Calu3 (cell line): Measurements from ENCODE around the gene ZDHHC4. TPM values are rescaled to one million over a fixed set of nuclear protein-coding genes. Genes with fewer than 3 reads are reported as not detected.

Experiments used
- BruUV-seq: library from RNA; stranded (reverse); fragments of 400-500 nt; replicated peaks from 2 replicates; lab custom pipeline; 2021; lab: Mats Ljungman, UMichigan
- CTCF ChIA-PET: fragments of 300-600 bp; sonication (Branson Sonifier 250); formaldehyde crosslinking; loops from one replicate; lab custom pipeline; 2022; ENCODE audit warnings: antibody characterized with exemption; lab: Charles Lee
- DNase-seq: peaks from one replicate; pipeline ENCODE4 v3.0.0; 2022
- H3K27ac Mint-ChIP-seq: one replicate; pipeline ENCODE4 v1.8.0; 2022; ENCODE audit warnings: mixed read lengths; ENCODE audit not compliant: unreplicated experiment
- H3K27me3 Mint-ChIP-seq: one replicate; pipeline ENCODE4 v1.8.0; 2022; ENCODE audit warnings: mixed read lengths; ENCODE audit not compliant: unreplicated experiment
- H3K36me3 Mint-ChIP-seq: one replicate; pipeline ENCODE4 v1.8.0; 2022; ENCODE audit warnings: mild to moderate bottlenecking, moderate library complexity, mixed read lengths; ENCODE audit not compliant: insufficient read depth, unreplicated experiment
- H3K4me1 Mint-ChIP-seq: one replicate; pipeline ENCODE4 v1.8.0; 2022; ENCODE audit warnings: mild to moderate bottlenecking, low read depth, mixed read lengths; ENCODE audit not compliant: unreplicated experiment
- H3K4me3 Mint-ChIP-seq: one replicate; pipeline ENCODE4 v1.8.0; 2022; ENCODE audit warnings: mild to moderate bottlenecking, low read depth, moderate library complexity, mixed read lengths; ENCODE audit not compliant: unreplicated experiment
- H3K9me3 Mint-ChIP-seq: one replicate; pipeline ENCODE4 v1.8.0; 2022; ENCODE audit warnings: low read depth, mixed read lengths; ENCODE audit not compliant: unreplicated experiment
- intact Hi-C: fragments of 100-400 bp; cut with micrococcal nuclease; formaldehyde crosslinking; loops from one replicate; pipeline ENCODE4 v1.10.0; 2022; ENCODE audit not compliant: unreplicated experiment
- total RNA-seq: library from RNA; stranded (reverse); gene quantifications from 2 replicates; pipeline ENCODE4 v1.2.3, GENCODE V29; 2022
- TF ChIP-seq, protein P1 (sequence below): fragments of 200-600 bp; IDR thresholded peaks from one replicate; pipeline ENCODE4 v1.8.0; 2022; ENCODE audit warnings: antibody characterized with exemption; ENCODE audit not compliant: unreplicated experiment

The ZDHHC4 gene
- total RNA-seq, 1 experiment from 2014 or later, result 83.9 TPM

DNA sequence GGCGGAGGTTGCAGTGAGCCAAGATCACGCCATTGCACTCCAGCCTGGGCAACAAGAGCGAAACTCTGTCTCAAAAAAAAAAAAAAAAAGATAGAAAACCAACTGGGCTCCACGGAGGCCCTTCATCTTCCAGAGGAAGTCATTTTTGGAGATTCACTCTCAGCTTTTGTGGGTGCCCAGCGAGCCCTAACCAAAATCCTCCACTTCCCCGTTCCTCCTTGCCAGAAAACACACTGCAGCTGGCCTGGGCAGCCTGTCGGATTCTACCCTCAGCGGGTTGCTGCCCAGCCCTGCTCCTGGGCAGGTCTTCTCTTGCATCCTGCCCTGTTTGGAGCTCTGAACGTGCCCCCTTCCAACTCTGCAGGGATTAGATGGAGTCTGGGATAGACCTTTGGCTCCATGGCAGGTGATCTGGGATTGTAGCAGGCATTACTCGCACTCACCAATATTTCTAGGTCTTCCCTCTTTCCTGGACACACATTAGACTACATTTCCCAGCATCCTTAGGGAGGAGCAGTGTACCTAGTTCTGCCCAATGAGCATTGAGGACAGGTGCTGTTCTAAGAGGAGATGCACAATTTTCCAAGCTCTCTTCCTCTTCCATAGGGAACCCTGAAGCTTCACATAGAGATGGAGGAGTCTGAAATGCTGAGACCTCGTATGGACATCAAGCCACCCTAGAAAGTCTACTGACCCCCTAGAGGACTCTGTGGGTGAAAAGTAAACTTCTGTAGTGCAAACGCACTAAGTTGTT is 30.6 kb upstream of the ZDHHC4 start:
- peaks cover 28% of the 10 kb centered on the region for H3K27me3 Mint-ChIP-seq
- BruUV-seq, result no TSS peak
- no peaks in the 10 kb centered on the region for H3K36me3 Mint-ChIP-seq
- H3K9me3 Mint-ChIP-seq, result no peaks in the 10 kb centered on the region
- intact Hi-C loops, result no loop called here
- CTCF ChIA-PET, result interaction anchor here (0.6 to 1.6 kb wide), 3 partner anchors 12 to 34 kb away, joined by 3 to 6 read pairs (median 6); no protein-coding TSS in a partner anchor
- H3K4me3 Mint-ChIP-seq, result no peak overlapping the region
- no peak overlapping the region for H3K27ac Mint-ChIP-seq
- no peaks in the 10 kb centered on the region for H3K4me1 Mint-ChIP-seq
- TF ChIP-seq, protein P1, sequence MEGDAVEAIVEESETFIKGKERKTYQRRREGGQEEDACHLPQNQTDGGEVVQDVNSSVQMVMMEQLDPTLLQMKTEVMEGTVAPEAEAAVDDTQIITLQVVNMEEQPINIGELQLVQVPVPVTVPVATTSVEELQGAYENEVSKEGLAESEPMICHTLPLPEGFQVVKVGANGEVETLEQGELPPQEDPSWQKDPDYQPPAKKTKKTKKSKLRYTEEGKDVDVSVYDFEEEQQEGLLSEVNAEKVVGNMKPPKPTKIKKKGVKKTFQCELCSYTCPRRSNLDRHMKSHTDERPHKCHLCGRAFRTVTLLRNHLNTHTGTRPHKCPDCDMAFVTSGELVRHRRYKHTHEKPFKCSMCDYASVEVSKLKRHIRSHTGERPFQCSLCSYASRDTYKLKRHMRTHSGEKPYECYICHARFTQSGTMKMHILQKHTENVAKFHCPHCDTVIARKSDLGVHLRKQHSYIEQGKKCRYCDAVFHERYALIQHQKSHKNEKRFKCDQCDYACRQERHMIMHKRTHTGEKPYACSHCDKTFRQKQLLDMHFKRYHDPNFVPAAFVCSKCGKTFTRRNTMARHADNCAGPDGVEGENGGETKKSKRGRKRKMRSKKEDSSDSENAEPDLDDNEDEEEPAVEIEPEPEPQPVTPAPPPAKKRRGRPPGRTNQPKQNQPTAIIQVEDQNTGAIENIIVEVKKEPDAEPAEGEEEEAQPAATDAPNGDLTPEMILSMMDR, result no peak
- no peak for DNase-seq

DNA sequence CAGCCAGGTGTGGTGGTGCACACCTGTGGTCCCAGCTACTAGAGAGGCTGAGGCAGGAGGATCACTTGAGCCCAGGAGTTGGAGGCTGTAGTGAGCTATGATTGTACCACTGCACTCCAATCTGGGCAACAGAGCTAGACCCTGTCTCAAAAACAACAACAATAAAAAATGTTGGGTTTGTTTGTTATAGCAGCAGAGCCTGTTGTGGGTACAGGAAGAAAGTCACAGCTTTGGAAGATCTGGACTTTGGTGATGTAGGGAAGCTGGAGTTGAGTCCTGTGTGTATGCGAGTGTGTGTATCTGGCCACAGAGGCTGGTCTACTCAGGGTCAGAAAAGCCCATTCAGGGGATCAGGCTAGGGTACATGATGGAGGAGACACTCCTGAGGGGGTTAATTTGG is 29.9 kb upstream of the ZDHHC4 start:
- CTCF ChIA-PET, result interaction anchor here (0.6 to 1.6 kb wide), 2 partner anchors 11 to 446 kb away, joined by 4 to 6 read pairs; no protein-coding TSS in a partner anchor
- no peak overlapping the region for H3K27ac Mint-ChIP-seq
- no peaks in the 10 kb centered on the region for H3K4me1 Mint-ChIP-seq
- TF ChIP-seq, protein P1, result no peak
- no peaks in the 10 kb centered on the region for H3K9me3 Mint-ChIP-seq
- intact Hi-C loops, result no loop called here
- peaks cover 25% of the 10 kb centered on the region for H3K27me3 Mint-ChIP-seq
- H3K4me3 Mint-ChIP-seq, result no peak overlapping the region
- no TSS peak for BruUV-seq
- DNase-seq, result no peak
- no peaks in the 10 kb centered on the region for H3K36me3 Mint-ChIP-seq

GRCh38 chr7:6551016-6551511 is 26.2 kb upstream of the ZDHHC4 start, which contains the start of gene GRID2IP:
GRID2IP (minus strand) TSS chr7:6551461; CDS start chr7:6551436, 25 bp downstream.
- Mint-ChIP-seq H3K4me1 (no peaks in the 10 kb centered on the region), H3K4me3 (no peak within 1 kb of the TSS), H3K27ac (no peak within 1 kb of the TSS), H3K27me3 (peaks cover 11% of the 10 kb centered on the region), H3K9me3 (no peaks in the 10 kb centered on the region), H3K36me3 (no peaks in the 10 kb centered on the region)
- no TSS peak for BruUV-seq
- DNase-seq, result no peak
- TF ChIP-seq, protein P1, result no peak
- intact Hi-C loops, result no loop called here
- CTCF ChIA-PET, result interaction anchor here (0.6 to 0.7 kb wide), 3 partner anchors 55 to 1662 kb away, joined by 3 to 5 read pairs (median 3); no protein-coding TSS in a partner anchor

DNA sequence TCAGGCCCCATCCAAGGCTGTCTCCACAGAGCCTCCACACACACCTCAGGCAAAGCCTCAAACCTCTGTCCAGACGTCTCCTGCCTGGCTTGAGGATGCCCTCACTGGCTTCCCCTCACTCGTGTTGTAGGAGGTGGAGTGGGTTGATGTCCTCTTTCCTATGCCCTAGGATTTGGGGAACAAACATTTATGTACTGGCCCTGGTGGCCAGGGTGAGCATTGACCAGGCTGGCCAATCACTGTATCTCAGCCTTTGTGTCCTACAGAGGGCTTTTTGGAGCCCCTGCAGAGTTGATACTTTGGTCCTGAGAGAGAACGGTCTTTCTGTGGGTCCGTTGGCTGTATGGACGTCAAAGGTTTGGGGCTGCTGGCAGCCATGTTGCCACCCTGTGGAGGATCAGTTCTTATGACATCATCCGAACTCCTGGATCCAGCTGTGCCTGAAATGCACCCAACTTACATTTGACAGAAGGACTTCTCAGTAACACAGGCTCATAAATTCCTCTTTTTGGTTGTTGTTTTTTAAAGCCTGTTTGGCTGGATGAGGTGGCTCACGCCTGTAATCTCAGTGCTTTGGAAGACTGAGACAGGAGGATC is 23.7 kb upstream of the ZDHHC4 start:
- BruUV-seq, result no TSS peak
- H3K4me3 Mint-ChIP-seq, result no peak overlapping the region
- CTCF ChIA-PET, result interaction anchor here (0.5 to 0.7 kb wide), 2 partner anchors 13 to 38 kb away, joined by 4 to 6 read pairs; no protein-coding TSS in a partner anchor

More for the DNA sequence above, 23.7 kb upstream of the ZDHHC4 start:
- H3K27me3 Mint-ChIP-seq, result peaks cover 12% of the 10 kb centered on the region
- TF ChIP-seq, protein P1, result peak; percentile 37
- DNase-seq, result no peak
- H3K9me3 Mint-ChIP-seq, result no peaks in the 10 kb centered on the region
- no peaks in the 10 kb centered on the region for H3K4me1 Mint-ChIP-seq
- H3K27ac Mint-ChIP-seq, result no peak overlapping the region
- H3K36me3 Mint-ChIP-seq, result no peaks in the 10 kb centered on the region
- intact Hi-C loops, result no loop called here
